OCI-LY3 (cell line): Measurements from ENCODE around the gene NFX1.
A peak's percentile ranks its signal among the peaks of the same experiment; 100 is the strongest.
"Not testable (repeated sequence)": the region's sequence is repeated elsewhere in the genome, so short reads cannot be mapped to it uniquely, and the experiment has no call there.

Source experiments
- H2AFZ ChIP-seq: fragments of 200-600, 300-600 bp; shearing (Covaris generic); 2 replicates; pipeline ENCODE4 v1.6.0; 2014; ENCODE audit warnings: antibody characterized with exemption, low read depth, low read length
- H3K27ac ChIP-seq: fragments of 200-600, 300-600 bp; sonication (generic); 2 replicates; pipeline ENCODE4 v1.5.1; 2014; ENCODE audit warnings: mild to moderate bottlenecking, low read length, moderate library complexity, mixed read lengths
- H3K27me3 ChIP-seq: fragments of 200-600, 300-600 bp; sonication (generic); 2 replicates; pipeline ENCODE4 v1.6.1; 2014; ENCODE audit warnings: low read depth, low read length, mixed read lengths
- H3K36me3 ChIP-seq: fragments of 200-600, 300-600 bp; sonication (generic); replicated peaks from 2 replicates; pipeline ENCODE3; 2014; ENCODE audit warnings: low read depth, low read length, mixed read lengths
- H3K4me1 ChIP-seq: fragments of 300-600, 200-600 bp; sonication (generic); 2 replicates; pipeline ENCODE4 v1.6.1; 2014; ENCODE audit warnings: low read length, mixed read lengths
- H3K4me2 ChIP-seq: fragments of 200-600, 300-600 bp; sonication (generic); 2 replicates; pipeline ENCODE4 v1.6.1; 2014; ENCODE audit warnings: low read length, mixed read lengths
- H3K4me3 ChIP-seq: fragments of 300-600, 200-600 bp; sonication (generic); 2 replicates; pipeline ENCODE4 v1.5.1; 2014; ENCODE audit warnings: antibody characterized with exemption, mild to moderate bottlenecking, low read length, moderate library complexity
- H3K79me2 ChIP-seq: fragments of 300-600, 200-600 bp; shearing (Covaris generic); 2 replicates; pipeline ENCODE4 v1.6.1; 2014; ENCODE audit warnings: mild to moderate bottlenecking, low read length, mixed read lengths
- H3K9ac ChIP-seq: fragments of 300-600, 200-600 bp; shearing (Covaris generic); 2 replicates; pipeline ENCODE4 v1.6.0; 2014; ENCODE audit warnings: mild to moderate bottlenecking, low read length, moderate library complexity
- H3K9me3 ChIP-seq: fragments of 200-600, 300-600 bp; shearing (Covaris generic); 2 replicates; pipeline ENCODE4 v1.6.1; 2014; ENCODE audit warnings: low read length, mixed read lengths; ENCODE audit not compliant: insufficient read depth
- H4K20me1 ChIP-seq: fragments of 200-600, 300-600 bp; sonication (generic); 2 replicates; pipeline ENCODE4 v1.6.1; 2016; ENCODE audit warnings: low read length, mixed read lengths; ENCODE audit not compliant: insufficient read depth
- CTCF ChIP-seq: fragments of 200-600, 300-600 bp; sonication (generic); IDR thresholded peaks from 2 replicates; pipeline ENCODE4 v1.5.1; 2014; ENCODE audit warnings: antibody characterized with exemption, low read length, low read depth
- EZH2phosphoT487 ChIP-seq: fragments of 200-600 bp; shearing (Covaris generic); IDR thresholded peaks from 2 replicates; pipeline ENCODE4 v1.6.1; 2018; ENCODE audit warnings: antibody characterized with exemption, mixed run types, low read depth

Gene NFX1

DNA sequence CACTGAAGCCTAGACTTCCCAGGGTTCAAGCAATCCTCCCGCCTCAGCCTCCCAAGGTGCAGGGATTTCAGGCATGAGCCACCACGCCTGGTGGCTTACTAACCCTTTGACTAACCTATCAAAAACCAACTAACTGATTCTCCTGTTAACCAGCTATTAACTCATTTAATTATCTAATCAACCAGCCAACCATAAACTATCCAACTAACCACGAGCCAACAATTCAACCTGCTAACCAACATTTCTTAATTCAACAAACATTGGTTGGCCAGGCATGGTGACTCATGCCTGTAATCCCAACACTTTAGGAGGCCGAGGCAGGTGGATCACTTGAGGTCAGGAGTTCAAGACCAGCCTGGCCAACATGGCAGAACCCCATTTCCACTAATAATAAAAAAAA is 108.7 kb downstream of the NFX1 start:
- not testable (repeated sequence) for H2AFZ ChIP-seq, H3K4me2 ChIP-seq, H3K36me3 ChIP-seq, H3K9me3 ChIP-seq, H3K9ac ChIP-seq, H3K27ac ChIP-seq, H3K4me1 ChIP-seq, H4K20me1 ChIP-seq, H3K27me3 ChIP-seq, H3K4me3 ChIP-seq, H3K79me2 ChIP-seq

DNA sequence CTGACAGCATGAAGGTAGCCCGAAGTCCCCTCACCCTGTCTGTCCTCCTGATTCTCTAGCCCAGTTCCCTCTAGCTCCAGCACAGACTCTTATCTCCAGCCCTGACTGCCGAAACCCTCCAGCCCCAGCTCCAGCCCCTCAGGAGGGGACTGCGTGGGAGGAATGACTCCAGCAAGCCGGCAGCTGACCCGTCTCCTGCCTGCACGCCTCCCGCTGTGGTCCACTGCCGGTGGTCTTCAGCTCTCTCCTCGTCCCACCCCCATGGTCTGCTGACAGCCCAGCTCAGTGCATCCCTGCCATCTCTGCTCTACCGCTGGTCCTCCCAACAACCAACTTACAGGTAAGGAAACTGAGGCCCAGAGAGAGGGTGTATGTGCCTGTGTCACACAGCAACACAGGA is 111.5 kb downstream of the NFX1 start:
- H3K27ac ChIP-seq, H3K4me1 ChIP-seq, H3K9ac ChIP-seq, H3K27me3 ChIP-seq, H3K4me2 ChIP-seq, H3K4me3 ChIP-seq, H3K9me3 ChIP-seq, H3K79me2 ChIP-seq, H3K36me3 ChIP-seq, H4K20me1 ChIP-seq, H2AFZ ChIP-seq: not testable (repeated sequence)

- H3K36me3 ChIP-seq, H3K79me2 ChIP-seq, H3K27me3 ChIP-seq, H3K4me1 ChIP-seq, H3K27ac ChIP-seq, H4K20me1 ChIP-seq, H3K4me3 ChIP-seq, H3K9me3 ChIP-seq: not testable (repeated sequence)
- peak within 1 kb of the TSS; percentile 89 for H2AFZ ChIP-seq
- peak within 1 kb of the TSS; percentile 55 for H3K4me2 ChIP-seq
- peak within 1 kb of the TSS; percentile 30; the same call in 1 of the 2 replicates for H3K9ac ChIP-seq
Measured at GRCh38 chr9:33402371-33402770, 112.1 kb downstream of the NFX1 start, which contains the start of gene AQP7. AQP7 (minus strand) TSS chr9:33402568; CDS start chr9:33401262, 1,306 bp downstream.

- H3K4me2 ChIP-seq = no peak overlapping the region
- H3K9me3 ChIP-seq = no peaks in the 10 kb centered on the region
- no peaks in the 10 kb centered on the region for H3K27me3 ChIP-seq
- no peak overlapping the region for H3K27ac ChIP-seq
- TF ChIP-seq CTCF = no peak
- TF ChIP-seq EZH2phosphoT487 = no peak
- H3K4me3 ChIP-seq = no peak overlapping the region
- no peak overlapping the region for H3K9ac ChIP-seq
- peaks cover 4% of the 10 kb centered on the region; the same call in 1 of the 2 replicates for H3K4me1 ChIP-seq
- H2AFZ ChIP-seq = no peak overlapping the region
- H3K36me3 ChIP-seq = no peaks in the 10 kb centered on the region
- H4K20me1 ChIP-seq = no peaks in the 10 kb centered on the region
- H3K79me2 ChIP-seq = no peaks in the 10 kb centered on the region
Measured at GRCh38 chr9:33403941-33404787, 113.8 kb downstream of the NFX1 start.

- Histone ChIP-seq H3K27me3 (no peaks in the 10 kb centered on the region), H3K4me3 (no peak overlapping the region), H3K27ac (no peak overlapping the region), H3K9ac (no peak overlapping the region), H3K4me1 (peaks cover 4% of the 10 kb centered on the region; the same call in 1 of the 2 replicates), H3K79me2 (no peaks in the 10 kb centered on the region), H3K36me3 (no peaks in the 10 kb centered on the region), H2AFZ (no peak overlapping the region), H4K20me1 (no peaks in the 10 kb centered on the region), H3K9me3 (no peaks in the 10 kb centered on the region), H3K4me2 (no peak overlapping the region)
- TF ChIP-seq CTCF (no peak), EZH2phosphoT487 (no peak)
Measured at GRCh38 chr9:33404788-33405362, 114.6 kb downstream of the NFX1 start.
